Glutamatergic neuron (in vitro differentiated cells): ENCODE data around the gene PRDM16. TPM values are rescaled to one million over a fixed set of nuclear protein-coding genes. Genes with fewer than 3 reads are reported as not detected.

Experiments
- DNase-seq: peaks from one replicate; pipeline ENCODE4 v3.0.0; 2022
- H3K27ac Mint-ChIP-seq: one replicate; pipeline ENCODE4 v1.8.0; 2020; ENCODE audit warnings: mild to moderate bottlenecking, mixed read lengths, inconsistent platforms; ENCODE audit not compliant: unreplicated experiment
- H3K27me3 Mint-ChIP-seq: one replicate; pipeline ENCODE4 v1.8.0; 2020; ENCODE audit warnings: mild to moderate bottlenecking, moderate library complexity, mixed read lengths, inconsistent platforms; ENCODE audit not compliant: unreplicated experiment
- H3K36me3 Mint-ChIP-seq: one replicate; pipeline ENCODE4 v1.8.0; 2020; ENCODE audit warnings: mild to moderate bottlenecking, mixed read lengths, inconsistent platforms; ENCODE audit not compliant: unreplicated experiment
- H3K4me1 Mint-ChIP-seq: one replicate; pipeline ENCODE4 v1.8.0; 2020; ENCODE audit warnings: mild to moderate bottlenecking, low read depth, mixed read lengths, inconsistent platforms; ENCODE audit not compliant: unreplicated experiment
- H3K4me3 Mint-ChIP-seq: one replicate; pipeline ENCODE4 v1.8.0; 2020; ENCODE audit warnings: mild to moderate bottlenecking, mixed read lengths, inconsistent platforms; ENCODE audit not compliant: unreplicated experiment
- H3K9me3 Mint-ChIP-seq: one replicate; pipeline ENCODE4 v1.8.0; 2020; ENCODE audit warnings: mild to moderate bottlenecking, moderate library complexity, mixed read lengths, inconsistent platforms; ENCODE audit not compliant: unreplicated experiment
- CTCF ChIP-seq: fragments of 200-600 bp; sonication (generic); IDR thresholded peaks from one replicate; pipeline ENCODE4 v1.5.0; 2021; ENCODE audit not compliant: partially characterized antibody, unreplicated experiment
- total RNA-seq: library from RNA; stranded (reverse); fragmentation: NEBNext Ultra II Directional; extraction: Animal tissue kit (Norgen Biotek cat#: 25700); gene quantifications from one replicate; pipeline ENCODE4 v1.2.1, GENCODE V29; 2021; ENCODE audit not compliant: unreplicated experiment

Gene PRDM16
- total RNA-seq, 1 donor from 2014 or later, result 0.07 TPM

DNA sequence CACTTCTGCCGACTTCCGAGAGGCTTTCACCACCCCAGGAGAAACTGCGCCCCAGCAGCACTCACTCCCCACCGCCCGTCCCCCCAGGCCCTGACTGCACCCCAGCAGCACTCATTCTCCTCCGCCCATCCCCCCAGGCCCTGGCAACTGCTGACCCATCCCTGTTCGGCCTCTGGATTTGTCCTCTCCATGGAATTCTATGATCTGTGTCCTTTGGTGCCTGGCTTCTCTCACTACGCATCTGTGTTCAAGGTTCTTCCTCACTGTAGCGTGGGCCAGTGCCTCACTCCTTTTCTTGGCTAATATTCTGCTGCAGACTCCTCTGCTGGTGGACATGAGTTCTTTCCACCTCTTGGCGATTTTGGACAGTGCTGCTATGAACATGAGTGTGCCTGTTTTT, 263.7 kb downstream of the PRDM16 start:
- no peak for TF ChIP-seq CTCF
- H3K27ac Mint-ChIP-seq, result no peak overlapping the region
- H3K27me3 Mint-ChIP-seq, result peaks cover 8% of the 10 kb centered on the region
- H3K36me3 Mint-ChIP-seq, result no peaks in the 10 kb centered on the region
- H3K9me3 Mint-ChIP-seq, result peaks cover 7% of the 10 kb centered on the region
- H3K4me3 Mint-ChIP-seq, result no peak overlapping the region
- no peaks in the 10 kb centered on the region for H3K4me1 Mint-ChIP-seq
- no peak for DNase-seq

GRCh38 chr1:3333903-3334302, 264.9 kb downstream of the PRDM16 start:
- no peak overlapping the region for H3K4me3 Mint-ChIP-seq
- peaks cover 7% of the 10 kb centered on the region for H3K9me3 Mint-ChIP-seq
- no peak overlapping the region for H3K27ac Mint-ChIP-seq
- no peak for DNase-seq
- peaks cover 10% of the 10 kb centered on the region for H3K27me3 Mint-ChIP-seq
- H3K36me3 Mint-ChIP-seq, result no peaks in the 10 kb centered on the region
- H3K4me1 Mint-ChIP-seq, result no peaks in the 10 kb centered on the region
- no peak for TF ChIP-seq CTCF

DNA sequence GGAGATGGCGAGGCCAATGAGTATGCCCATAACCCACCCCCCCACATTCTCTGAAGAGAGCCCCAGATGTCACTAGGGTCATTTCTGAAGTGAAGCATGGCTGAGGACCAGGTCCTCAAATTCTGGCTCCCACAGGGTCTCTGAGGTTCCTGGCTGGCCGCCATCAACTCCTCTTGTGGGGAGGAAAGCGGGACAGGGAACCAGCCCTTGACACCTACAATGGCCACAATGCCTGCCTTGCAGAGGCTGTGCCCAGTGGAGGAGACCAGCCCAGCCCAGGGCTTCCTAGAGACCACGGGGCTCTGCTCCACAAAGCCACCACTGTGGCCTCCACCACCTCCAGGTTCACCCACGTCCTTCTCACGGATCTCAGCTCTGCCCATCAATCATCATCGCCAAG, 265.4 kb downstream of the PRDM16 start:
- peaks cover 10% of the 10 kb centered on the region for H3K27me3 Mint-ChIP-seq
- H3K36me3 Mint-ChIP-seq, result no peaks in the 10 kb centered on the region
- no peak for TF ChIP-seq CTCF
- no peak for DNase-seq
- no peaks in the 10 kb centered on the region for H3K4me1 Mint-ChIP-seq
- H3K4me3 Mint-ChIP-seq, result no peak overlapping the region
- peaks cover 7% of the 10 kb centered on the region for H3K9me3 Mint-ChIP-seq
- no peak overlapping the region for H3K27ac Mint-ChIP-seq

DNA sequence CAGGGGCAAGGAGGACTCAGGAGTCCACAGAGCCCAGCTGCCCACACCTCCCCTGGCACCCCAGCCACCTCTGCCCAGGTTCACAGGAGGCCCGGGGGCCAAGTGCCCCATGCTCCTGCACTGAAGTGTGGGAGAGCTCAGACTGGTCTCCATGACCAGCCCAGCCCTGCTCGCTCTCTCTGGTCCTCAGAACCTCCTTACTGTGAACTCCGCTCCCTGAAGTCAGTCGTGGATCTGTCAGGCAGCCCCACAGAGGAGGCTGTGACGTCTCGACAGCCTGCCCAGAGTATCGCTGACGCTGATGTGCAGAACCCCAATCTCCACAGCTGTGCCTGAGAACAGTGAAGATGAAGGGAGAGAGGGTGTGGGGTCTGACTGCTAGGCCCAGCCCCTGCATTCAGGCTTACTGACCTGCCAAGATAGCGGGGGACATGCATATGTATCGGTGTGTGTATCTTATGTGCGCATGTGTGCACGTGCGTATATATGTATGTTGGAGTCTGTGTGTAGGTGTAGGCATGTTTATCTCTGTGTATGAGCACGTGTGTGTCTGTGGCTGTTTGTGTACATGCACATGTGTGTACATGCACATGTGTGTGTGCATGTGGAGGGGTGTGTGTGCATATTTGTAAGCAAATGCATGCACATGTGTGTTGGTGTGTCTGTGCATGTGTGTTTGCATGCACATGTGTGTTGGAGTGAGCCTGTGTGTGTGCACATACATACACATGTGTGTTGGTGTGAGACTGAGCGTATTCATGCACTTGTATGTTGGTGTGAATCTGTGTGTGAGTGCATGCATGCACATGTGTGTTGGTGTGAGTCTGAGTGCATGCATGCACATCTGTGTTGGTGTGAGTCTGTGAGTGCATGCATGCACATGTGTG, 267.0 kb downstream of the PRDM16 start:
- Mint-ChIP-seq H3K4me3 (no peak overlapping the region), H3K9me3 (peaks cover 7% of the 10 kb centered on the region)

More for the DNA sequence above, 267.0 kb downstream of the PRDM16 start:
- H3K27ac Mint-ChIP-seq, result no peak overlapping the region
- no peak for TF ChIP-seq CTCF
- H3K4me1 Mint-ChIP-seq, result no peaks in the 10 kb centered on the region
- H3K27me3 Mint-ChIP-seq, result peaks cover 12% of the 10 kb centered on the region
- DNase-seq, result no peak
- no peaks in the 10 kb centered on the region for H3K36me3 Mint-ChIP-seq
